ENCODE data around the gene CHKA. TPM values are rescaled to one million over a fixed set of nuclear protein-coding genes. Genes with fewer than 3 reads are reported as not detected.

Gene CHKA
- total RNA-seq, 1 donor: 10.8 TPM

- no peak for DNase-seq (ENCODE audit: low read depth)
- no peak for TF ChIP-seq CTCF (IDR thresholded peaks at IDR 0.05; ENCODE audit: insufficient read depth, low read depth, low read length)
- no peak overlapping the region for H3K4me3 ChIP-seq (ENCODE audit: low read depth, low read length)
Measured at GRCh38 chr11:68033708-68034045, 87.5 kb downstream of the CHKA start.

- no peak for TF ChIP-seq CTCF (IDR thresholded peaks at IDR 0.05; ENCODE audit: insufficient read depth, low read depth, low read length)
- no peak for DNase-seq (ENCODE audit: low read depth)
- H3K4me3 ChIP-seq (ENCODE audit: low read depth, low read length): no peak overlapping the region
Measured at GRCh38 chr11:68032997-68033707, 88.0 kb downstream of the CHKA start.

GRCh38 chr11:68032003-68032402 lies 89.2 kb downstream of the CHKA start:
- DNase-seq (ENCODE audit: low read depth): no peak
- no peak for TF ChIP-seq CTCF (IDR thresholded peaks at IDR 0.05; ENCODE audit: insufficient read depth, low read depth, low read length)
- no peak overlapping the region for H3K4me3 ChIP-seq (ENCODE audit: low read depth, low read length)

- no peak for DNase-seq (ENCODE audit: low read depth)
- H3K4me3 ChIP-seq (ENCODE audit: low read depth, low read length): peak overlapping the region; percentile 72
- no peak for TF ChIP-seq CTCF (IDR thresholded peaks at IDR 0.05; ENCODE audit: insufficient read depth, low read depth, low read length)
Measured at GRCh38 chr11:68031144-68031464, 90.1 kb downstream of the CHKA start.

GRCh38 chr11:68030318-68031143 lies 90.7 kb downstream of the CHKA start, which contains the start of gene NDUFS8:
TSS of gene NDUFS8 (plus strand) at chr11:68030681. CDS start at chr11:68032152, 1,471 bp downstream.
- no peak for TF ChIP-seq CTCF (IDR thresholded peaks at IDR 0.05; ENCODE audit: insufficient read depth, low read depth, low read length)
- peak; percentile 99 for DNase-seq (ENCODE audit: low read depth)
- peak within 1 kb of the TSS; percentile 72 for H3K4me3 ChIP-seq (ENCODE audit: low read depth, low read length)

GRCh38 chr11:68028802-68029545 lies 92.2 kb downstream of the CHKA start:
- TF ChIP-seq CTCF (IDR thresholded peaks at IDR 0.05; ENCODE audit: insufficient read depth, low read depth, low read length): no peak
- H3K4me3 ChIP-seq (ENCODE audit: low read depth, low read length): no peak overlapping the region
- no peak for DNase-seq (ENCODE audit: low read depth)
